SKM-1 treated with dmso at 0.1 percent for 144 hours (cell line): ENCODE measurements around the gene CLDN24.

Experiments used
- DNase-seq: peaks from one replicate; lab custom pipeline; 2025; ENCODE audit not compliant: unreplicated experiment; lab: John Stamatoyannopoulos, UW

CLDN24 gene

DNA sequence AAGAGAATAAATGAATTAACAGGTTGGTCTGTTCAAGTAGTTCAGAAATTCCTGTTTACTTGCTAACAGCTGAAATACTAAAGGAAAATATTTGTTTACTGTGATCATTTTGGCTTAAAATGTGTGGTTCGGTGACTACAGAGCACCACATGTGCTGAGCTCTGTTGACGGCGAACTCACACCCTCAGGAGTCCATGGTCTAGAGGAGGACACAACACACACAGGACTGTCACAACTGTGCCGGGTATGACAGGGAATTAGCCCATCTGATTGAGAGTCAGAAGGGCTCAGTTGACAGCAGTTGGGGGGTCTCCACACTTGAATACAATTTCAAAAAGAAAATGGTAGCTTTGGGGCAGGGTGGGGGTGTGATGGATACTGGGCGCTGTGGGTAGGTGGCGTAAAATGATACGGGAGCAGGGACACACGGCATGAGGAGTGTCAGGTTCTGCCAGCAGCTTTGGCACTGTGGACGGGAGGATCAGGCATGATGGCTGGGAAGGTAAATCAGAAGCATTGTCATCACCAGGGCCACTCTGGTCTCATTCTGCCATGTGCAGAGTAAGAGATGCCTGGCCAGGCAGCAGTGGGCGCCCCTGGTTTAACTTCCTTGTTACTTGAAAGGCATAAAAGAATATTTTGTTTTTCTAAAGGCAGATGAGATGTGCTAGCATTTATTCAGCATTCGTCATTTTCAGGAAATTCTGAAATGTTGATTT, 35.5 kb downstream of the CLDN24 start:
- no peak for DNase-seq

DNA sequence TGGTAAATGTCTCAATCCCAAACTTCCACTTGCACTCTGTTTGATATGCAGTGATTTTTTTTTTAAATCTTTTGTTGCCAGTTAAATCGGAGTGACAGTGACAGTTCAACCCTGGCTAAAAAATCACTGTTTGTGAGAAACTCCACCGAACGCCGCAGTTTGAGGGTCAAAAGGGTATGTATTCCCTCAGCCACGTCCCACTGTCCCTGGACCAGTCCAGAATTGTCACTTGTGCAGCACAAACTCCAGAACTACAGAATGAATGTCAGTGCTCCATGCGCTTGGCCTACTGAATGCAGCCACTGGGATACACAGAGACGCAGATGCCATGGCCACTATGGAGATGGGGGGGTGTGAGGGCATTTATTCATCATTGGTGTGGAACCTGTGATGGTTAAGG, 36.3 kb downstream of the CLDN24 start:
- no peak for DNase-seq

DNA sequence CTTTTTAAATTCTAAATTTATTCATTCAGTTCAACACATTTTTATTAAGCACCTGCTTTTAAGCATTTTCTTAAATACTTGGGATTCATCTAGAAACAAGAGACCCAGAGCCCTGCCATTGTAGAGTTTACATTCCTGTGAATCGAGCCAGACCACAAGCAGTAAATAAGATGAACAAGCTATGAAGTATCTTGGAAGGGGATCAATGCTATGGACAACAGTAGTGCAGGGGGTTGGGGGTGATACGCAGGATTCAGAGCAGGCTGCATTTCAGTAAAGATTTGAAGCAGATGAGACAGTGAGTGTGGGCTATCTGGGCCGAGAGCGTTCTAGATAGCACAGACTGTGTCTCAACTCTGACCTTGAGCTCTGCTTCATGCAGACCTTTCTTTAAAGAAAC, 37.3 kb downstream of the CLDN24 start:
- DNase-seq = no peak

DNA sequence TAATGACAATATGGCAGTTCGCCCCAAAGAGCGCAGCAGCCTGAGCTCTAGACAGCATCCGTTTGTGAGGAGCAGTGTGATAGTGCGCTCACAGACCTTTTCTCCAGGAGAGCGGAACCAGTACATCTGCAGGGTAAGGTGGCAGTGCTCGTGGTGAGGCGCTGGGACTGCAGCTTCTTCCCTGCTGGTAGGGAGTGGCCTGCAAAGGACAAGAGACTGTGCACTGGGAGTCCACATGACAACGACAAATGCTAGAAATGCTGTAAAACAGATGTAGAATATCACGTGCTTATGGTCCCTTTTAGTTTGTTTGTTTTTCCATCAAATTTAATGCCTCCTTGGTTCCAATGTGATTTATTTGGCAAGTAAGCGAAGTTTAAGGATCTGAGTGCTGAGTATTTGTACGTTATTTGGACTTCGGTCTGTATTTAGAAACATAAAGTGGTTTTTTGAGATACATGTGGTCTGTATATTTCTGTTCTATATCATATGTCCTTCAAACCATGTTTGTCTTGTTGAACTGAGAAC, 37.9 kb downstream of the CLDN24 start:
- DNase-seq = no peak

DNA sequence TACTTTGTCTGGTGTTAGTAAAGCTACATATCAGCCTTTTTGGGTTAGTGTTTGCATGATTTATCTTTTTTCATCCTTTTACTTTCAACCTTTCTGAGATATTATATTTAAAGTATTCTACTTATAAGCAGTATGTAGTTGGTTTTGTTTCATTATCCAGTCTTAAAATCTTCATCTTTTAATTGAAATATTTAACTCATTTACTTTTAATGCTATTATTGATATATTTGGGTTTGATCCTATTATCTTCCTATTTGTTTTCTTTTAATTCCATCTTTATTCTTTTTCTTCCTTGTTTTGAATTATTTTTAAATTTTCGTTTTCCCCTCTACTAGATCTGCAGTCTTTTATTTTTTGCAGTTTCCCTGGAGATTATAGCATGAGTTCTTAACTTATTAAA, 46.1 kb downstream of the CLDN24 start:
- DNase-seq = no peak

DNA sequence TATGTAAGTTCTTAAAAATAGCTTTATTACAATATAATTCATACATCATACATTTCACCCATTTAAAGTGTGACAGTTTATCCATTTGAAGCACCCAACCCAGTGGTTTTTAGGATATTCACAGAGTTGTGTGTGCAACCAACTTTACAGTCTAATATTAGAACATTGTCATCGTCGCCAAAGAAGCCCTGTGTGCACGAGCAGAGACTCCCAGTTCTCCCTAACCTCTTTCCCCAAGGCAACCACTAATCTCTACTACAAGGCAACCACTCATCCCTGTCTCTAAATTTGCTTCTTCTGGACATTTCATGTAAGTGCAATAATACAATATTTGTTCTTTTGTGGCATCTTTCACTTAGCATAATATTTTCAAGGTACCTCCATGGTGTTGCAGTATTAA, 49.8 kb downstream of the CLDN24 start:
- no peak for DNase-seq
